M059J (cell line): ENCODE results near the gene KCNJ6. TPM values are rescaled to one million over a fixed set of nuclear protein-coding genes. Genes with fewer than 3 reads are reported as not detected.
"Not testable (repeated sequence)": the region's sequence is repeated elsewhere in the genome, so short reads cannot be mapped to it uniquely, and the experiment has no call there.

Source experiments
- DNase-seq: peaks from one replicate; pipeline ENCODE4 v3.0.0-alpha.2; 2012; ENCODE audit warnings: low read depth
- total RNA-seq: library from RNA; depleted of rRNA; stranded (reverse); fragments of >200 nt; shearing (Covaris generic); gene quantifications from 2 replicates; pipeline ENCODE4 v1.2.3, GENCODE V29; 2014

Gene KCNJ6
- total RNA-seq, 1 experiment from 2014 or later = 0.15 TPM

- no peak for DNase-seq
Observed at GRCh38 chr21:37737996-37738395, 178.3 kb downstream of the KCNJ6 start.

DNA sequence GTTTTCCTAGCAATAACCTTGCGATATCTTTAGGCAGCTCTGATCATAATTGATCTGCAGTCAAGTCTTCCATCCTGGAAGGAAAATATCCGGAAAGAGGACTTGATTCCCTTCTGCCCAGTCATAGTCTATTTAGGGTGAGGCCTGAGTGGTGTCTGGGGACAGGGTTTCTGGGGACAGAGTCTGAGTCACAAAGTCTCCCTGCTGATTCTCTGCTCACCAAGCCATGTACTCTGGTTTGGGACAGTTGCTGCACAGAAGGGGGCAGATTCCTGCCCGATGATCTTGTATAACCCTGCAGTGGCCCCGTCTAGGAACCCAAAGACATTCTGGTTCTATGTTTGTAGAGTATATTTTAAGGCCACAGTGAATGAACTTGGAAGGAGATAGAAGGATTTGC, 178.8 kb downstream of the KCNJ6 start:
- DNase-seq = no peak

DNA sequence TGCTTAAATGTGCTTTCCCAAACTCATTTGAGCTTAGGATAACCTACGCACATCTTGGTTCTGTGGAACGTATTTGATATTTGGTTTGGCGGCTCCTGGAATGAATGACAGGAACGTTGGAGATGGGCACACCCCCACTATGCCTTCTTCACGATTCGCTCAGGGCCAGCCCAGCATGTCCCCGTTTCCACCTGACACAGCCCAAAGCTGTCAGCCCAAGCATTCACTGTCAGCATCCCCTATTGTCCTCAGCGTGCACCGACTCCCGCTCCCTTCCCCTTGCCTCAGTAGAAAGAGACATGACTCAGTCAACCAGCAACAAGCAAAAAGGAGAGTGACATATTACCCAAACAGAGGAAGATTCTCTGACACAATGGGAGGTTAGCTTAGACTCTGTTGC, 181.4 kb downstream of the KCNJ6 start:
- DNase-seq = no peak

- no peak for DNase-seq
Observed at GRCh38 chr21:37732927-37733326, 183.3 kb downstream of the KCNJ6 start.

DNA sequence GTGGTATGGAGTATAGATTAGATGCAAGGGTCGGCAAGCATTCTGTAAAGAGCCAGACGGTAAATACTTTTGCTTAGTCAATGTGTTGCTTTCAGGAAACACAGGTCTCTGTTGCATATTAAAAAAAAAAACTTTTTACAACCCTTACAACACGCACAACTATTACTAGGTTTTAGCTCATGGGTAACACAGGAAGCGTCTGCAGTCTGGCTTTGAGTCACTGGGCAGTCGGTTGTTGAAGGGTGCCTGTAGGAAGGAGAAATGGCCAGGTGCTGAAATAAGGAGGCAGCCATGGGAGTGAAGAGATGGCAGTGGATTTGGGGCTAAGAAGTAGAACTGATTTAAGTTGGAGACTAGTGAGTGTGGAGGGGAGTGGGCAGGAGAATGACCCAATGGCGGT, 192.1 kb downstream of the KCNJ6 start:
- no peak for DNase-seq

DNA sequence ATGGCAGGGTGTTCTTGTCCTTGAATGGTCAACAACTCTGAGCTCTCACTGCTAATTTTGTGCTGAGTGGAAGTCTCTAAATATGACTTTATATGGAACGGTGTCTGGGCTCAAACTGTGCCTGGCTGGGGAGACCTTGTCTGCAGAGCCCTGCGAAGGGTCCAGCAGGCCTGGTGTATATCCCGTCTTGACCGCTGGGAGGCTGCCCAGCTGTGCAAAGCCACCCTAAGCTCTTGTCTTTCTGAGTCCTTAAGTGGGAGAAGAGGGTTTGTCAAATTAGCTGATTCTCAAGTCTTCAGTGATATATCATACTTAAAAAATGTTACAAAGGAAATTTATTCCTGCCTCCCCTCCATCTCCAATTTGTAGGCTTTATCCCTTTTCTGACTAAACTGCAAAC, 198.7 kb downstream of the KCNJ6 start:
- no peak for DNase-seq

DNA sequence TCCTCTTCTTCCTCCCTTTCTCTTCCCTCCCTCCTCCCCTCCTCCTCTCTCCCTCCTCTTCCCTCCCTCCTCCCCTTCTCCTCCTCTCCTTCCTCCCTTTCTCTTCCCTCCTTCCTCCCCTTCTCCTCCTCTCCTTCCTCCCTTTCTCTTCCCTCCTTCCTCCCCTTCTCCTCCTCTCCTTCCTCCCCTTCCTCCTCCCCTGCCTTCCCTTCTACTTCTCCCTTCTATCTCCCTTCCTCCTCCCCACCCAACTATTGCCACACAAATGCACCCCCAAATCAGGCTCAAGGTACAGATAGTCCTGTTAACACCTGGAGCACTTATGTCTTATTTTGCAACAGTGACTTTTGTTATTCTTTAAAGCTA, 203.7 kb downstream of the KCNJ6 start:
- not testable (repeated sequence) for DNase-seq

GRCh38 chr21:37711836-37712568, 204.3 kb downstream of the KCNJ6 start:
- peak; percentile 79 for DNase-seq

GRCh38 chr21:37711286-37711829, 204.9 kb downstream of the KCNJ6 start:
- DNase-seq = peak; percentile 33

GRCh38 chr21:37710546-37711285, 205.5 kb downstream of the KCNJ6 start:
- DNase-seq = peak; percentile 35

GRCh38 chr21:37704751-37705150, 211.5 kb downstream of the KCNJ6 start:
- DNase-seq = no peak

DNA sequence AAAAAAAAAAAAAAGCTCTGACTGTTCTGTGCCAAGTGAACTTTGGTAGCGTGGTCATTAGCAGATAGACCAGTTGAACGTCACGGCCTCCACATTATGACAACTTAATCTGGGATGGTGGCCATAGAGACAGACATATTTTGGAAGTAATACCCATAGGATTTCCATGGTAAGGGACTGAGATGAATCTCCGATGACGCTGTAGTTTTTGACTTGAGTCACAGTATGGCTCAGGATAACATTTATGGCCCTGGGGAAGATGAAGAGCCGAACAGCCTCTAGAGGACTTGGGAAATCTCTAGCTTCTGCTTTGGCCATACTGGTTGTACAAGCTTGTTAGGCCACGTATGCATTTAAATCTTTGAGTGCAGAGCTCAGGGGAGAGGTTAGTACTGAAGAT, 214.0 kb downstream of the KCNJ6 start:
- DNase-seq = no peak

GRCh38 chr21:37700641-37701202, 215.5 kb downstream of the KCNJ6 start:
- peak; percentile 85 for DNase-seq

DNA sequence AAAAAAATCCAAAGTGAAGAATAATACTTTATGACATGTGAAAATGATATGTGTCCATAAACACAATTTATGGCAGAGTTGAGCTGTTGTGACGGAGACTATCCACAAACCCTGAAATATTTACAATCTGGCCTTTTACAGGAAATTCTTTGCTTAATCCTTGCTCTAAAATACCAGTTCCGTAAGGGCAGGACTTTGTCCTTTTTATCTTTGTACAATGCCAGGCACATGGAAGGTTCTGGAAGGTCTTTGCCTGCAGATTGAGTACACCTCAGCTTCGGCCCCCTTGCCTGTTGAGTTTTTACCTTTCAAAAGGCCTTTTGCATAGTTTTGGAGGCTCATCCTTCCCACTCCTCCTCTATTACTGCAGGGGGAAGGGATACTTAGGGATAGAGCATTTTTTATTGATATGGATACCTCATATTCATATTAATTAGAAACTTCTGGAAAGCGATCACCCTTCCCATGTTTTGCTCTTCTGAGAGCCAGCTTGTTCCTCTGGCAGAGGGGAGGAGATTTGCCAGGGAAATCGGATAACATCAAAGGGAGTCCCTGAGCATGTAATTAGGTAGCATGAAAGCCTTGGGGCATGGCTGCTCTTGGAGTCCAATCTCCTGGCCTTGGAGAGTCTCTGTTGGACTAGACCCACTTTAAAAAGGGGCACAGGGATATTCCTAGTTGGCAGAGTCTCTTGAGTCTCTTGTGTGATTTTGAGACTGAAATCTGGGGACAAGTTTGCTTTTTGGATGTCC, 217.1 kb downstream of the KCNJ6 start:
- no peak for DNase-seq

- no peak for DNase-seq
Observed at GRCh38 chr21:37696936-37697335, 219.3 kb downstream of the KCNJ6 start.

GRCh38 chr21:37695111-37695510, 221.1 kb downstream of the KCNJ6 start:
- no peak for DNase-seq

- no peak for DNase-seq
Observed at GRCh38 chr21:37688952-37689659, 227.2 kb downstream of the KCNJ6 start.

DNA sequence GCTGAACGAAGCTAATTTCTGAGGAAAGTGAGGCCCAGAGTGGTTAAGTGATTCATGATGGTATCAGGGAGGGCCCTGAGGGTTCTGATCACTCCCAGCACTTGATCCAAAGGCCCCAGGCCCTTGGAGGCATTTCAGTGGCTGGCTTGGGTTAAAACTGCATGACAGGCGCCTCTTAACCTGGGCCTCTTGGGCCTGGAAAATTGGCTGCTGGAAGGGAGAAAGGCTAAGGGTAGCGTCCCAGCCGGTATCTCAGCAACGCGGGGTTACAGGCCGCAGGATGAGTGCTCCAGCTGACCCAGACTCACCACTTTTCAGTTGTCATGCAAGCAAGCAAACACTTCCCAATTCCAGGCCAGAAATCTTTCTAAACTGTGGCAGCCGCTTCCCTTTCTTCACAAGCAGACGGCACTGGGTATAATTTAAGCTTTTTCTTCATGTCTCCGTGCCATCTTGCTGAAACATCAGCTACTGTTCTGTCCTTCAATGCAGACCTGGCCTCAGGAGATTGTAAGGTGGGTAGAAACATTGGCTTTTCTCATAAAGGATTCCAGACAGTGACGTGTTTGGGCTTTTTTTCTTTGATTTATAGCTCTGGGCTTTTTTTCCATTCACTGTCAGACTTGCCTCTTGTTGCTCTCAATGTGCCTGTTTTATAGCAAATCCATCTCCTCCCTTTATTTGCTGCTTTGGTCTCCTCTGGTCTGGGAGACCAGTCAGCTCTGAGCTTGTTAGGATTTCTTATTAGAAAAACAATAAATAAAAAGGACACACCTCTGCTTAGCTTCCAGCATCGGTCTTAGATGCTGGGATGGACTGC, 229.1 kb downstream of the KCNJ6 start:
- DNase-seq = peak; percentile 90

DNA sequence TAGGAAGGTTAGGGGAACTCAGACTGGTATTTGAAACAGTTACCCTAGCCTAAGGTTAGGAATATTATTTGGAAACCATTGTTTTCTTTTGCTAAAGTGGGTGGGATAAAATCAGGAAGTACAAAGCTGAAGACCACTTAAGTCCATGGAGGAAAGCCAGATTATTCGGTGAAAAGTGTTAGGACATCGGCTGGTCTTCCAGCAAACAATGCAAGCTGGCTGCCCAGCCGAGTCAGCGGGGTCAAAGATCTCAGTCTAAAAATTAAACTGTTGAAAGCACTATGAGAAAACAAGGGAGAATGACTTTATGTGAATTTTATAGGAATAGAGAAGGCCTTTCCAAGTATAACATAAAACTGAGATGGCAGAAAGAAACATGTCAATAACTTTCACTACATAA, 231.7 kb downstream of the KCNJ6 start:
- DNase-seq = no peak

DNA sequence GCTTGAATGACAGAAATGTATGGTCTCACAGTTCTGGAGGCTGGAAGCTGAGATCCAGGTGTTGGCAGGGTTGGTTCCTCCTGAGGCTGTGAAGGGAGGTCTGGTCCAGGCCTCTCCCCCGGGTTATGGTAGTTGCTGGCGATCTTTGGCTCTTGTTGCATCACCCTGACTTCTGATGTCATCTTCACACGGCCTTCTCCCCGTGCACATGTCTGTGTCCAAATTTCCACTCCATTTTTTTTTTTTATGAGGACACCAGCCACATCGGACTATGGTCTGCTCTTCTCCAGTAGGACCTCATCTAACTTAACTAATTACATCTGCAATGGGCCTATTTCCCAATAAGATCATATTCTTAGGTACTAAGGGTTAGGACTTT, 232.2 kb downstream of the KCNJ6 start:
- no peak for DNase-seq
